HG03442 (cell line): Measurements from ENCODE around the gene TBX1.

Source experiments
- ATAC-seq: cut with Tn5 transposase; IDR thresholded peaks from one replicate; pipeline ENCODE4 v1.9.1; 2021; ENCODE audit warnings: mild to moderate bottlenecking, moderate library complexity; ENCODE audit not compliant: unreplicated experiment

The TBX1 gene

GRCh38 chr22:19797086-19798002, 36.8 kb downstream of the TBX1 start:
- ATAC-seq = no peak

GRCh38 chr22:19798003-19798665, 37.6 kb downstream of the TBX1 start:
- ATAC-seq = no peak

- no peak for ATAC-seq
Observed at GRCh38 chr22:19798891-19799293, 38.3 kb downstream of the TBX1 start.

- ATAC-seq = no peak
Observed at GRCh38 chr22:19799322-19800190, 39.0 kb downstream of the TBX1 start.

GRCh38 chr22:19800306-19800705, 39.7 kb downstream of the TBX1 start:
- no peak for ATAC-seq

- no peak for ATAC-seq
Observed at GRCh38 chr22:19800761-19801244, 40.2 kb downstream of the TBX1 start.

- no peak for ATAC-seq
Observed at GRCh38 chr22:19801340-19802000, 40.9 kb downstream of the TBX1 start.

- ATAC-seq = no peak
Observed at GRCh38 chr22:19802001-19802893, 41.7 kb downstream of the TBX1 start.

GRCh38 chr22:19802894-19803735, 42.5 kb downstream of the TBX1 start:
- no peak for ATAC-seq

GRCh38 chr22:19803736-19804267, 43.2 kb downstream of the TBX1 start:
- ATAC-seq = no peak

- no peak for ATAC-seq
Observed at GRCh38 chr22:19805821-19806212, 45.2 kb downstream of the TBX1 start.

- no peak for ATAC-seq
Observed at GRCh38 chr22:19806213-19807160, 45.9 kb downstream of the TBX1 start.

GRCh38 chr22:19807161-19807913, 46.8 kb downstream of the TBX1 start:
- ATAC-seq = no peak

- ATAC-seq = no peak
Observed at GRCh38 chr22:19807914-19808872, 47.6 kb downstream of the TBX1 start.

GRCh38 chr22:19808873-19809478, 48.4 kb downstream of the TBX1 start:
- no peak for ATAC-seq
